IMR-90 (cell line): ENCODE results near the gene CXXC4. TPM values are rescaled to one million over a fixed set of nuclear protein-coding genes. Genes with fewer than 3 reads are reported as not detected.

Experiments used
- ATAC-seq: fragments of 200-7000 bp; cut with Tn5 transposase; 2 replicates; pipeline ENCODE4 v1.9.1; 2020; ENCODE audit warnings: low read depth, mild to moderate bottlenecking, moderate library complexity
- BruUV-seq: library from RNA; stranded (reverse); fragments of 400-500 nt; replicated peaks from 2 replicates; lab custom pipeline; 2021; lab: Mats Ljungman, UMichigan
- CTCF ChIA-PET: fragments of 300-600 bp; formaldehyde crosslinking; extraction: SDS; loops from one replicate; lab custom pipeline; 2021; ENCODE audit warnings: antibody characterized with exemption; lab: Yijun Ruan, JAX
- POLR2A ChIA-PET: fragments of 300-600 bp; sonication (Branson Sonifier 250); formaldehyde crosslinking; loops from one replicate; lab custom pipeline; 2022; ENCODE audit warnings: antibody characterized with exemption; ENCODE audit not compliant: unreplicated experiment; lab: Charles Lee
- DNase-seq: peaks from one replicate; pipeline ENCODE4 v3.0.0; 2013
- H2AFZ ChIP-seq: replicated peaks from 2 replicates; pipeline ENCODE3; 2013; ENCODE audit warnings: low read length, mild to moderate bottlenecking; ENCODE audit not compliant: poor library complexity
- H2AK5ac ChIP-seq: 2 replicates; pipeline ENCODE4 v1.6.1; 2013; ENCODE audit warnings: low read depth, low read length, inconsistent platforms
- H2AK9ac ChIP-seq: replicated peaks from 2 replicates; pipeline ENCODE3; 2013; ENCODE audit warnings: mild to moderate bottlenecking, low read depth, low read length, moderate library complexity; ENCODE audit not compliant: poor library complexity
- H2BK120ac ChIP-seq: 2 replicates; pipeline ENCODE4 v1.6.1; 2013; ENCODE audit warnings: low read depth, low read length, inconsistent platforms
- H2BK15ac ChIP-seq: 3 replicates; pipeline ENCODE4 v1.6.1; 2013; ENCODE audit warnings: low read depth, low read length, inconsistent platforms
- H2BK20ac ChIP-seq: 2 replicates; pipeline ENCODE4 v1.6.1; 2013; ENCODE audit warnings: low read depth, mild to moderate bottlenecking, inconsistent platforms, low read length, moderate library complexity
- H2BK5ac ChIP-seq: 2 replicates; pipeline ENCODE4 v1.6.1; 2013; ENCODE audit warnings: mild to moderate bottlenecking, low read depth, low read length, inconsistent platforms; ENCODE audit not compliant: poor library complexity, severe bottlenecking
- H3K14ac ChIP-seq: replicated peaks from 2 replicates; pipeline ENCODE4 v1.6.1; 2013; ENCODE audit warnings: low read depth, low read length, inconsistent platforms
- H3K18ac ChIP-seq: 2 replicates; pipeline ENCODE4 v1.6.1; 2013; ENCODE audit warnings: low read depth, low read length, control low read depth
- H3K23ac ChIP-seq: 2 replicates; pipeline ENCODE4 v1.6.1; 2013; ENCODE audit warnings: low read depth, low read length, inconsistent platforms
- H3K27ac ChIP-seq: 2 replicates; pipeline ENCODE4 v1.5.1; 2013; ENCODE audit warnings: mild to moderate bottlenecking, control low read depth, low read length; ENCODE audit not compliant: insufficient read depth
- H3K27me3 ChIP-seq: 2 replicates; pipeline ENCODE4 v1.6.1; 2013; ENCODE audit warnings: low read length; ENCODE audit not compliant: control insufficient read depth, insufficient read depth
- H3K36me3 ChIP-seq: 2 replicates; pipeline ENCODE4 v1.6.1; 2013; ENCODE audit warnings: low read length, mixed read lengths; ENCODE audit not compliant: control insufficient read depth, insufficient read depth
- H3K4ac ChIP-seq: 2 replicates; pipeline ENCODE4 v1.6.1; 2013; ENCODE audit warnings: low read depth, low read length, inconsistent platforms
- H3K4me1 ChIP-seq: 2 replicates; pipeline ENCODE4 v1.6.1; 2013; ENCODE audit warnings: low read length, mixed read lengths; ENCODE audit not compliant: control insufficient read depth, insufficient read depth
- H3K4me2 ChIP-seq: 2 replicates; pipeline ENCODE4 v1.6.1; 2013; ENCODE audit warnings: low read depth, mild to moderate bottlenecking, control low read depth, low read length, moderate library complexity
- H3K4me3 ChIP-seq: 2 replicates; pipeline ENCODE4 v1.5.1; 2013; ENCODE audit warnings: low read depth, mild to moderate bottlenecking, control low read depth, low read length, moderate library complexity; ENCODE audit not compliant: insufficient read depth
- H3K56ac ChIP-seq: 2 replicates; pipeline ENCODE4 v1.6.1; 2013; ENCODE audit warnings: low read length, inconsistent platforms; ENCODE audit not compliant: insufficient read depth; ENCODE audit errors: extremely low read depth
- H3K79me1 ChIP-seq, 2 experiments: 2 replicates each; pipeline ENCODE4 v1.6.1; 2013; ENCODE audit warnings: low read length in 2 of 2, inconsistent platforms in 1 of 2, low read depth in 1 of 2
- H3K9ac ChIP-seq: 2 replicates; pipeline ENCODE4 v1.6.1; 2013; ENCODE audit warnings: low read depth, low read length, control low read depth
- H3K9me1 ChIP-seq: 2 replicates; pipeline ENCODE4 v1.6.1; 2013; ENCODE audit warnings: low read length, inconsistent platforms; ENCODE audit not compliant: insufficient read depth
- H3K9me3 ChIP-seq: 2 replicates; pipeline ENCODE4 v1.6.1; 2013; ENCODE audit warnings: low read length; ENCODE audit not compliant: control insufficient read depth, insufficient read depth
- H4K20me1 ChIP-seq: 2 replicates; pipeline ENCODE4 v1.6.1; 2013; ENCODE audit warnings: low read length, inconsistent platforms; ENCODE audit not compliant: insufficient read depth
- H4K5ac ChIP-seq: 2 replicates; pipeline ENCODE4 v1.6.1; 2013; ENCODE audit warnings: mild to moderate bottlenecking, low read depth, low read length, control low read depth
- H4K8ac ChIP-seq, 2 experiments: 2 replicates each; pipeline ENCODE4 v1.6.1; 2013; ENCODE audit warnings: low read depth in 2 of 2, low read length in 2 of 2, control low read depth in 1 of 2, inconsistent platforms in 1 of 2
- H4K91ac ChIP-seq: 2 replicates; pipeline ENCODE4 v1.6.1; 2013; ENCODE audit warnings: low read depth, low read length, inconsistent platforms; ENCODE audit not compliant: insufficient read depth
- CEBPB ChIP-seq: IDR thresholded peaks from 2 replicates; pipeline ENCODE4 v1.6.1; 2012; ENCODE audit warnings: low read depth, low read length, improper control_type of control experiment
- FOS ChIP-seq: fragments of 150-350 bp; IDR thresholded peaks from 2 replicates; pipeline ENCODE4 v1.6.1; 2016; ENCODE audit warnings: low read depth, low read length
- NFE2L2 ChIP-seq: fragments of 150-350 bp; IDR thresholded peaks from 2 replicates; pipeline ENCODE4 v1.6.1; 2016; ENCODE audit warnings: low read depth, mild to moderate bottlenecking, low read length
- RCOR1 ChIP-seq: IDR thresholded peaks from 2 replicates; pipeline ENCODE4 v1.6.1; 2012; ENCODE audit warnings: mild to moderate bottlenecking, low read length, improper control_type of control experiment; ENCODE audit not compliant: insufficient replicate concordance
- USF2 ChIP-seq: fragments of 150-350 bp; IDR thresholded peaks from 2 replicates; pipeline ENCODE4 v1.6.1; 2017; ENCODE audit warnings: mild to moderate bottlenecking, antibody characterized with exemption, low read length, low read depth
- WGBS, 2 experiments: methylation state at CpG; one replicate each; pipeline versions ENCODE4 v1.1.5 to v1.1.7; 2013; ENCODE audit warnings: missing lambda C conversion rate in 2 of 2; ENCODE audit not compliant: insufficient read length in 1 of 2; ENCODE audit errors: extremely low coverage in 2 of 2; 5-methylcytosine and 5-hydroxymethylcytosine counted together
- dilution Hi-C: fragments of 300-500 bp; cut with HindIII; formaldehyde crosslinking; loops from one replicate; pipeline ENCODE4 v1.14.3; 2018; ENCODE audit warnings: low sequenced_read_pairs; ENCODE audit not compliant: unreplicated experiment
- in situ Hi-C: fragments of 300-500 bp; cut with MboI; formaldehyde crosslinking; loops from 3 replicates; pipeline ENCODE4 v1.14.3; 2019; ENCODE audit warnings: low sequenced_read_pairs, inconsistent platforms, mixed read lengths
- intact Hi-C: fragments of 100-400 bp; cut with micrococcal nuclease; formaldehyde crosslinking; loops from 2 replicates; pipeline ENCODE4 v1.10.0; 2022
- polyA plus RNA-seq, 3 experiments: library from polyadenylated mRNA; depleted of rRNA; stranded (reverse); fragments of >200 nt; gene quantifications; 2 replicates each; pipeline ENCODE4 v1.2.3, GENCODE V29; 2012; ENCODE audit warnings: low replicate concordance in 1 of 3
- total RNA-seq: library from RNA; depleted of rRNA; stranded (reverse); fragments of >200 nt; gene quantifications from 2 replicates; pipeline ENCODE4 v1.2.3, GENCODE V29; 2012

Gene CXXC4
- total and polyA plus RNA-seq, 2 of the 4 experiments (the other 2 are of a cell fraction), result not detected

DNA sequence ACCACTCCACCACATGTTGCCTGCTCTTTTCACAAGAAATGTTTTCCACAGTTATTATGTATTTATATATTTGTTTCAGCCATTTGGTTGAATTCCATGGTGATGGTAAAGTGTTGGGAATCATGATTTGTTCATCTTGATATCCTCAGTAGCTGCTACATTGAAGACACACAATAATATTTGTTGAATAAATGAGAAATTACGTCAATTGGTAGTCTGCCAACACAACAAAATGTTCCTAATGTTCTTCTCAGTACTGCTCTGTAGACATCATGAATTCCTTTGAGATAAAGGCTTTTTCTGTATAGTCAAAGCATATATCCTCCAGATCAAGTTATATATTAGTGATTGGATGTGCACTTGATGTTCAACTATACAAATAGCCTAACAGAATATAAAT lies 29.5 kb downstream of the CXXC4 start:
- intact Hi-C loops (no loop called here), in situ Hi-C loops (no loop called here), dilution Hi-C loops (no loop called here)
- Histone ChIP-seq H2BK120ac (no peak overlapping the region), H4K91ac (no peak overlapping the region), H3K27ac (no peak overlapping the region), H3K9ac (no peak overlapping the region), H3K18ac (no peak overlapping the region), H3K4ac (no peak overlapping the region), H4K20me1 (no peaks in the 10 kb centered on the region), H2AK9ac (no peak overlapping the region), H3K79me1 (no peaks in the 10 kb centered on the region), H3K9me3 (no peaks in the 10 kb centered on the region), H3K56ac (no peak overlapping the region), H4K8ac (no peak overlapping the region), H2BK5ac (no peak overlapping the region), H2BK15ac (no peak overlapping the region), H3K14ac (no peak overlapping the region), H2AK5ac (no peak overlapping the region), H3K9me1 (no peaks in the 10 kb centered on the region), H3K4me1 (no peaks in the 10 kb centered on the region), H2BK20ac (no peak overlapping the region), H3K27me3 (no peaks in the 10 kb centered on the region), H4K5ac (no peak overlapping the region), H3K4me3 (no peak overlapping the region), H3K36me3 (no peaks in the 10 kb centered on the region), H3K23ac (no peak overlapping the region), H2AFZ (no peak overlapping the region), H3K4me2 (no peak overlapping the region)
- CTCF ChIA-PET, result no interaction called here
- BruUV-seq, result no TSS peak
- ATAC-seq (no peak), DNase-seq (no peak)
- TF ChIP-seq FOS (no peak), NFE2L2 (no peak), CEBPB (no peak), USF2 (no peak), RCOR1 (no peak)
- no CpG with 5 or more reads among the region's 1 CpG for WGBS, 2 experiments
- POLR2A ChIA-PET, result no interaction called here
